Dedifferentiated amniotic fluid mesenchymal stem cell (primary cell): Measurements from ENCODE around the gene LMAN1.

Experiments
- DNase-seq: peaks from one replicate; pipeline ENCODE4 v3.0.0-alpha.2; 2016; ENCODE audit errors: extremely low spot score

Gene LMAN1, protein sequence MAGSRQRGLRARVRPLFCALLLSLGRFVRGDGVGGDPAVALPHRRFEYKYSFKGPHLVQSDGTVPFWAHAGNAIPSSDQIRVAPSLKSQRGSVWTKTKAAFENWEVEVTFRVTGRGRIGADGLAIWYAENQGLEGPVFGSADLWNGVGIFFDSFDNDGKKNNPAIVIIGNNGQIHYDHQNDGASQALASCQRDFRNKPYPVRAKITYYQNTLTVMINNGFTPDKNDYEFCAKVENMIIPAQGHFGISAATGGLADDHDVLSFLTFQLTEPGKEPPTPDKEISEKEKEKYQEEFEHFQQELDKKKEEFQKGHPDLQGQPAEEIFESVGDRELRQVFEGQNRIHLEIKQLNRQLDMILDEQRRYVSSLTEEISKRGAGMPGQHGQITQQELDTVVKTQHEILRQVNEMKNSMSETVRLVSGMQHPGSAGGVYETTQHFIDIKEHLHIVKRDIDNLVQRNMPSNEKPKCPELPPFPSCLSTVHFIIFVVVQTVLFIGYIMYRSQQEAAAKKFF

DNA sequence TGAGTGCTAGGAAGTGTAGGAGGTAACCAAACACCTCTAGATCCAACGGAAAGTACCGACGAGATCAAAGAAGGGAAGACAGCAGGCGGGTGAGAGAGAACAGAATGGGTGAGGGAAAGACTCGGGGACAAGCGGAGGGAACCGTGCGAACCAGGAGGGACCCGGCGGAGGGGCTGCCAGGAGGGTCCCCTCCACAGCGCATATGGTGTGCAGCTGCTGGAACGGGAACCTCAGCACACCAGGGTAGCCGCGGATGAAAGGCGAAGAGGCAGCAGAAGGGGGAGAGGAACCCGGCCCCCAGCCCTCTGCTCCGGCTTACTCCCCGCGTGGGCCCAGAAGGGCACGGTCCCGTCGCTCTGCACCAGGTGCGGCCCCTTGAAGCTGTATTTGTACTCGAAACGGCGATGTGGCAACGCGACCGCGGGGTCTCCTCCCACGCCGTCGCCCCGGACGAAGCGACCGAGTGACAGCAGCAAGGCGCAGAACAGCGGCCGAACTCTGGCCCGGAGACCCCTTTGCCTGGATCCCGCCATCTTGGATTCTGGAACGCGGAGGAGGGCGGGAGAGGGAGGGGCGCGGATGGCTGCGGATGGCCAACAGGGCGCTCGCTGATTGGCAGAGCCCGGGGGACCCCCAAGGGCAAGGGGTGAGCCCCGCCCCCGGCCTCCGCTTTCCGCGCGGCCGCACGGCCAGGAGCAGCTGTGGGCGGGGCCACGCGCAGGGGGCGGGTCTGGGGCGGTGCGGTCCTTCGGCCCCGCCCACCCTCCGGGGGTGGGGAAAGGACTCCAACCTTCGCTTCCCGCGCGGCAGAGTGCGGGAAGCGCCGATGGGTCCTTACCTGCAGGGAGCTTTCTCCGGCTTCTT is at the start of gene LMAN1:
Gene LMAN1, minus strand, starts transcription at position 554 of the 864 bp plus-strand sequence. Its CDS starts 21 bp downstream, at position 533.
- DNase-seq: peak; percentile 89

DNA sequence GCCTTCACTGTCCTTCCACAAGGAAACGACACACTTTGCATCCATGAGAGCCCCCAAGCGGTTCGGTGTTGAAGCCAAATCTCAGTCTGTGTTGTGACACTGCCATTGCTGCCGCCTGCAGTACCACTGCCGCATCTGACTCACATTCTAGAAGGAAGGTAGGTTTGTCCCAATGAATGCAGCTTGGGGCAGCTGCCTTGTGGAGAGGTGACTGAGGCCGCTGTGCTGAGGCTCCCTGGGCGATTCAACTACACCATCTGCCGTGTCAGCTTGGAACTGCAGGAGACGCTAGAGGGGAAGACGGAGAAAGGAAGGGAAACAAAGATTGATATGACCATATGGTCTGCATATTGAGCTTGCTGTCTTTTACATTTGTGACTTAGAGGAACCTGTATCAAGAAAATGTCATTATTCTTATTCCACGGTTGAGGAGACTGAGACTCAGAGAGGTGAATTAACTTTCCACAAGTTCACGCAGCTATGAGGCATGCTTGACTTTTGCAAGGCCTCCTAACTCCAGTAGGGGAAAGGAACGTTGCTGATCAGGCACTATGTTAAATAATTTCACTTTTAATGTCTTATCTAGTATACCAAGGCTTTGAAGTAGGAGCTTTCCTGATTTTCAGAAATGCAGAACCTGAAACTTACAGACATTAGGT is 43.5 kb upstream of the LMAN1 start:
- peak; percentile 52 for DNase-seq

DNA sequence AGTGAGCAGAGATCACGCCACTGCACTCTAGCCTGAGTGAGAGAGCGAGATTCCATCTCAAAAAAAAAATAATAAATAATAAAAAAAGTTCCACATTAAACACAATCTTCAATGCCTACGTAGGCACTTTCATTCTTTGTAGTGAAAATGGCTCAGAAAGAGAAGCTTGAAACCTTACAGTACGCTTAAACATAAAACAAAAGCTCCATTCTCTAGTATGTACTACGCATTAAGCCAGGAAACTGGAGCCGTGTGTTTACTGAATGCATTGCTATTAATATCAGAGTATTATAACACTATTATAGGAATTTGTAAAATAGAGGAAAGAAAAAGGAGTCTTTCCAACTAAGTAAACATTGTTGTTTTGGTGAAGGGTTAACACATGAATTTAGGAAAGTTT is 41.3 kb upstream of the LMAN1 start:
- no peak for DNase-seq

DNA sequence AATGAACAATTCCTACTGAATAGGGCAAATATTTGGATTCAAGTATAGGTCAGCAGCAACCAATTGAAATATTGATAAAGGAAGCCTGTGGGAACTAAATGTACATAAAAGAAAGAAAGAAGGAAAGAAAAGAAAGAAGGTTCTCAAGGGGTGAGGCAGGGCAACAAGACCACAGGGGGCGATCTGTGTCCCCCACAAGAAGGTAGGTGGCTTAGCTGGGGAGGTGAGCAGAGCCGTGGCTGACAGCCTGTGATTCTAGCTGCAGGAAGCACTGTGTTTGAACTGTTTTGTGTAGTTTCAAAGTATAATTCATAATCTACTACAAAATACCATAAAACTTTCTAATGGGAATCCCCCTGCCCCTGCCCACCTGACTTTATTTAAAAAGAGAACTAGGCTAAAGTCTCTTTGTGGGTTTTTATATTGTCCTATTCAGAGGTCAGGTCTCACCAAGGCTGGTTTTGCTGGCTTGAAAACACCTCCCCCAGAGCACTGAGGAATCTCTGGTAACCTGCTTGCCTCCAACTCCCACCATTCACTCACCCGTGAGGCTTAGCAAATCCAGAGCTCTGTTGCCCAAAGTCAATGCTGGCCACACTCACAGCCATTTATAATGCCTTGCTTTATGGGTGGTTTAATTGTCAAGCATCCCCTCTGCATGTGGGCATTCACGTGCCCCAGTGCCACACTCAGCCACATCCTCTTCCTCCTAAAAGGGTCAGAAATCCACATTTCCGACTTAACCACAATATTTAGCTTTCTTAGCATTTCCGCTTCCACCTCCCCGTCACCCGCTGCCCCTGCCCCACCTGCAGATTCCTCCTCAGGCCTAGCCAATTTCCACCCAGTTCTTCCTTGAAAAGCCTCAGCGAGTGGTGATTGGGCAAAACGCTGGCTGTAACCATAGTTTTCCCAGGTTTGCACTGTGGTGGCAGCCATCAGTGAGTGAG is 36.4 kb upstream of the LMAN1 start:
- no peak for DNase-seq

DNA sequence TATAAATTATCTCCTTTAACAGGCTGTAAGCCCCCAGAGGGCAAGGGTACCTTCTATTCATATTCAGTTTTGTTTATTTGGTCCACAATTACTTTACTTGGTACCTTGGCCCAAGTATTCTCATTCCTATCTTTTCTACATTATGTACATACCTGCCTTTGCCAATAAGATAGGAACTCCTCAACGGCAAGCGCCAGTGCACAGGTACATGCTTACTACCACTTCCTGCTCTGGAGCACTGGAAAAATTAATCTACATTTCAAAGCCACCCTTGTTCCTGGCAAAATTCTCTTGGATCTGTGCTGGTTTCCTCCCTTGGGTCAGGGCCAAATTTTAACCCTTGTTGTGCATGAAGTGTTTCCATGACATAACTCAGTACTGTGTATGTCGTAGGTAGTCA is 34.3 kb upstream of the LMAN1 start:
- DNase-seq: no peak

- no peak for DNase-seq
Measured at GRCh38 chr18:59388817-59389216, 29.8 kb upstream of the LMAN1 start.

DNA sequence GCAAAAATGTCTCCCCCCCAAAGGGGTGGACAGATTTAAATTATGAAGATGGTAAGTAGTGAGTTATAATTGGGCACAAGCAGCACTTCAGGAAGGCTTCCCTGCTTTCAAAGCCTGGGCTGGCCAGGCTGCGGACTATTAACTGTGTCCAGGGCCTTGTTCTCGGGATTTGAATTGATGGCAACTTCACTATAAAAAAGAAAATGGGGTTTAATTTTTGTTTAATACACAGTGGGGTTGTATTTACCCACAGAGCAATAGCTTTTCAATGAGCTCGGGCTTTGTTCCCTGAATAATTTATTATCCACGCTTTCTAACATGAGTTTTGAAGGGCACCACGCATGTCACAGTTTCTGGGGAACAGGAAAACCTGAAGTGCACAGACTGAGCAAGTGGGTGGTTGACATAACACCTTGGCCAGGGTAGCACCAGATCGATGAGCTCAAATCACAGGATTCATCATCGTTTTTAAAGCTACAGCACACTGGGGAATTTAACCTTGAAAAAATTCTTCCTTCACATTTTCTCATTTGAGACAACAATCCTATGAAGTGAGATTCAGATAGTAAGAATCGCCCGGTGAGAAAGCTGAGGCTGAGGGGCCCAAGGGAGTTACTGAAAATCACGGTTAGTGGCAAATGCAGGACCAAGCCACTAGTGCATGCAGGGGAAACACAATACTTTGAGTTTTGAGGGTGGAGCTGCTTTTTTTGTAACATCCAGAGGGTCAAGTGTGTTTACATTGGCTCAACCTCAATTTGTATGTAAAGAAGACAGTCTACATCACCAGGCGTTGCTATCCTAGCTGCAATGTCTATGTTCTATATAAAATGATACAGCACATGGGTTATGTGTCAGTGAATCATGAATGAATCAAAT is 28.9 kb upstream of the LMAN1 start:
- DNase-seq: no peak

GRCh38 chr18:59386909-59387686 is 28.0 kb upstream of the LMAN1 start:
- no peak for DNase-seq

- no peak for DNase-seq
Measured at GRCh38 chr18:59385191-59385590, 26.1 kb upstream of the LMAN1 start.

DNA sequence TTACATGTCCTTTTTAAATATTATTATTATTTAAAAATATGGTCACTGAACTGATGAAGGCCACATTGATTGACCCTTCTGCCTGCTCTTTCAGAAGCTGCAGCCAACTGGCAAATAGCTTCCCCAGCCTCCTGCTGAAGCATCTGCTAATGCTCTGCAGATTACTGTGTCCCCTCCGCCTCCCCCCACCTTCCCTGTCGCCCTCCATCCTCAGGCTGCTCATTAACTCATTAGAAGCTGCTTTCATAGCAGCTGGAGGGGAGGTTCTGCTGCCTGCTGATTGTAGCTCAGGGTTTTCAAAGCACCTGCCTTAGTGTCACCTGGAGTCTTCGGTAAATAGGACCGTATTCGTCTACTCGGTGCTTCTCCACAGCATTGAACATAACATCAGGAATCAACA is 24.8 kb upstream of the LMAN1 start:
- no peak for DNase-seq

DNA sequence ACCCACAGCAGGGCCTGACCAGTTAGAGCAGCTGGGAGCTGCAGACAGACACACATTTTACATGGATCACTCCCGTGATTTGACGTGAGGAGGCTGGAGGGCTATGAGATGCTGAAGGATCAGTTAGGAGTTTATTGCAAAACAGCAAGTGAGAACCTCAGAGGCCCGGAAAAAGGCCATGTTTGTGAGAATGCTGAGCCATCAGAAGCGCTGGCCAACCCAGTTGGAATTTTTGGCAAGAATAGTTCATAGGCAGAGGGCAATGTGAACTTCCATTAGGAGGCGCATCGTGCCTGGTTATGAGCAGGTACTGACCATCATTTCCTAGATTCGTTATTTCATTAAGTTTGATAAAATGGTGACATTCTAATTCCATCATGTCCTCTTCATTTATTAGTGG is 23.3 kb upstream of the LMAN1 start:
- no peak for DNase-seq

DNA sequence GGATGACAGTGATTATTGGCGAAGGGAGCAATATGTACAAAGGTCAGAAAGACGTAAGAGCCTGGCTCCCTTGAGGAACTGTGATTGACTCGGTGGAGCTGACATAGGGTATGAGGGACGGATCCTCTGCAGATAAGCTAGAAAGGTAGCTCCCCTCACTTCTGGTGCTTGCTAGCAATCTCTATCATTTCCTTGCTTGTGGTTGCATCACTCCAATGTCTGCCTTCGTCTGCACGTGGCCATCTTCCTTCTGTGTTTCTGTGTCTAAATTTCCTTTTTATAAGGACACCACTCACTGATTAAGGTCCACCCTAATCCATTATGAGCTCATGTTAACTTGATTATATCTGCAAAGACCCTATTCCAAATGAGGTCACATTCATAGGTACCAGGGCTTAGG is 22.9 kb upstream of the LMAN1 start:
- DNase-seq: no peak

DNA sequence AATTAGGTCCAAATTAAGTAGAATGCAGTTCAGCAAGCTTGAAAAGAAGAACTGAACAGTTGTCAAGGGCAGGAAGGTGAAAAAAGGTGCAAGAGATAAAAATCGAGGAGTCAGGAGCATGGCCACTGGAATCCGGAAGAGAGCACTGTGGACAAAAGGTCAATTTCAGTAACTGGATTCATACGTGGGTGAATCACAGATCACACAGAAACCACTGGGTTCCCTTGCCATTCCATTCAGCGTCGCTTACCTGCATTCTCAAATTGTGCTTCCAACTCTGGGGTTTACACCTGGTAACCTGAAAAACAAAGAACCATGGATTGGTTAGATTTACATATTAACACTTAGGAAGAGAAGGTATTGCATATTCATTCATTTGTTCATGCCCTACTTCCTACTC is 21.6 kb upstream of the LMAN1 start:
- DNase-seq: no peak

- DNase-seq: no peak
Measured at GRCh38 chr18:59379772-59380522, 20.9 kb upstream of the LMAN1 start.

- DNase-seq: no peak
Measured at GRCh38 chr18:59377613-59378337, 18.7 kb upstream of the LMAN1 start.

DNA sequence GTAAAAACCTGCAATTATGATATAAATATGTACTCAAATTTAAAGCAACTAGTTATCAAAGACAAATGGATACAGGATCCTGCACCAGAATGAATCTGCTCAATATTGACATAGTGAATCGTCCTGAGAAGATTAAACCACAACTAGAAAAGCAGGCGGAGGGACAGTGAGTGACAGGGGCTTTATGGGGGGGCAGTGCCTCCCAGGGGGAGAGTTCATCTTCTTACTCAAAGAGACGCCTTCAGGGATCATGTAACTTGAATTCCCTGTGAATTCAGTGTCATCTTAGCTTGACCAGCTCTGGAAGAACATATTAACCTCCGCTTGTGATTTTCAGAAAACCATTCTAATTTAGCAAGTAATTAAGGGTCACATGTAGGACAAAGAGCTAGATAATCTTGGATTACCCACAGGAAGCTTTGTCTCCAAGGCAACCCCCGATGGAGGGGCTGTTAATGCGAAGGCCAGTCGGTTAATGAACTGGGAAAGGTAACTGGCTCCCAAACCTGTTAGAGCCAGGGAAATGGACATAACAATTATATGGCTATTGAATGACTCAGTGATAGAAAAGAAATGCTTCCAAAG is 17.4 kb upstream of the LMAN1 start:
- no peak for DNase-seq

- no peak for DNase-seq
Measured at GRCh38 chr18:59374128-59374527, 15.1 kb upstream of the LMAN1 start.
